Sciatic nerve (tissue), 2 donors: ENCODE results near the gene RRAS. TPM values are rescaled to one million over a fixed set of nuclear protein-coding genes. Genes with fewer than 3 reads are reported as not detected.

Experiments
- ATAC-seq: fragments of 200-7000 bp; cut with Tn5 transposase; one replicate; pipeline ENCODE4 v1.9.1; 2020; ENCODE audit warnings: mild to moderate bottlenecking, moderate library complexity
- DNase-seq: peaks from one replicate; pipeline ENCODE4 v3.0.0-alpha.2; 2020; ENCODE audit warnings: low spot score
- intact Hi-C: fragments of 100-400 bp; cut with DNase I; formaldehyde crosslinking; loops from one replicate; pipeline ENCODE4 v1.14.2; 2022
- microRNA-seq: library from miRNA; unstranded; fragments of <30 nt; microRNA quantifications from one replicate; pipeline ENCODE4 v1.2.0, GENCODE V29; 2020
- total RNA-seq: library from RNA; stranded (reverse); fragmentation: NEBNext Ultra II Directional; extraction: Animal tissue kit (Norgen Biotek cat#: 25700); gene quantifications from one replicate; pipeline ENCODE4 v1.2.1, GENCODE V29; 2021
- donor health status: DM: no; HTN: no; CAD: no.
- donor health status: DM: no; HTN: no; CAD: no.

Gene RRAS
- total RNA-seq, 1 donor from 2014 or later = 135 TPM

- ATAC-seq (peak; percentile 86), DNase-seq (peak; percentile 94)
- intact Hi-C loops = no loop called here
Measured at GRCh38 chr19:49590071-49590970, 49.6 kb downstream of the RRAS start.

DNA sequence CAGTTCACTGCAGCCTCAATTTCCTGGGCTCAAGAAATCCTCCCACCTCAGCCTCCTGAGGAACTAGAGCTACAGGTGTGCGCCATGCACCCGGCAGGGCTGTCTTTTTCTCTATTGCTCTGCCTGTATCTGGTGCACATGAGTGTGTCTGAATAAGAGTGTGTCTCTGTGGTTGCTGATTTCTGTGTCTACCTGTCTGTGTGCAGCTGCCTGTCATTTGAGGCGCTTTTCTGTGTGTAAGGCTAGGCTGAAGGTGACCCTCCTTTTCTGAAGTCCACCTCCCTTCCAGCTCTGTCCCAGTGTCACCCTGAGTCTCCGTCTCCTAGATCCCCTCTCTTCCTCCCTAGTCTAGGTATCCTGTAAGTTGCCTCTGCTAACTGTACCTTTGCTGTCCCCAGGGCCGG lies 50.4 kb downstream of the RRAS start:
- intact Hi-C loops = loop anchor here (10.0 kb wide), 1 partner anchor 85 kb away; the partner anchor contains the start of gene PRMT1
- no peak for ATAC-seq
- DNase-seq = no peak

DNA sequence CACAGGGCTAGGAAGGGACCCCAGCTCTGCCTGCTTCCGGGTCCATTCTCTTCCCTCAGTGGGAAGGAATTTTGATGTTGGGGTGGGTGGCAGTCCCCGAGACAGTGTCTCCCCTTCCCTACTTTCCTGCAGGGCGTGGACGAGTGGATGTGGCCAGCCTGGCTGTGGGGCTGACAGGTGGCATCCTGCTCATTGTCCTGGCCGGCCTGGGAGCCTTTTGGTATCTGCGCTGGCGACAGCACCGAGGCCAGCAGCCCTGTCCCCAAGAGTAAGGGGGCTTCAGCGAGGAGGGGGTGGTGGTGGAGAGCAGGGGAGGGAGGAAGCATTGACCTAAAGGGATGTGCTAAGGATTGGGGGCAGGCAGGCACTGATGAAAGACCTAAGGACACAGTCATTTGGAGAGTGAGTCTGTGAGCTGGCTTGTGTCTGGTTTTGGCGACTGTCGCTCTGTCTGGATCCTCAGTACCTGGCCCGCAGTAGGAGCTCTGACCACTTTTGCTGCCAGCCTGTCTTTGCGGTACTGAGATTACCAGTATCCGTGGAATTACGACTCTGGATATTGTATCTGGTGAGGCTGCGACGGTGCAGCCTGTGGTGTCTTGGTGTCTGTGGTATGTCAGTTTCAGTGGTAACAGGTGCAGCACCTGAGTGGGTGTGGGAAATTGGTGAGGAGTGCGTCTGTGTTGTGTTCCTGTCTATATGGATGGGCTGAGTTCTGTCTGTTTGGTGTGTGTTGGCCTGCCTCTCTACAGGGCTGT lies 51.4 kb downstream of the RRAS start:
- no peak for DNase-seq
- intact Hi-C loops = loop anchor here (10.0 kb wide), 1 partner anchor 86 kb away; the partner anchor contains the start of gene PRMT1
- no peak for ATAC-seq

GRCh38 chr19:49587227-49587626 lies 52.7 kb downstream of the RRAS start:
- intact Hi-C loops = loop anchor here (10.0 kb wide), 1 partner anchor 88 kb away; the partner anchor contains the start of gene PRMT1
- ATAC-seq (no peak), DNase-seq (no peak)

Small RNA genes within 50 kb of the gene (microRNA-seq; reads per million reads assigned to microRNA genes)
- gene MIR5088 = not detected

Other genes with a start within 250 kb of the RRAS start
- not detected for gene PTH2, start 216.7 kb downstream of the RRAS start, total RNA-seq
- gene GFY, start 214.8 kb downstream of the RRAS start, total RNA-seq = not detected
- gene SLC17A7, start 198.6 kb downstream of the RRAS start, total RNA-seq = 3.8 TPM
- 73.2 TPM for gene PIH1D1, start 188.3 kb downstream of the RRAS start, total RNA-seq
- 23.0 TPM for gene ALDH16A1, start 186.9 kb downstream of the RRAS start, total RNA-seq
- gene FLT3LG, start 165.9 kb downstream of the RRAS start, total RNA-seq = 19.6 TPM
- 1,735 TPM for gene RPL13A, start 152.5 kb downstream of the RRAS start, total RNA-seq
- gene RPS11, start 143.7 kb downstream of the RRAS start, total RNA-seq = 1,507 TPM
- 263 TPM for gene FCGRT, start 127.5 kb downstream of the RRAS start, total RNA-seq
- gene RCN3, start 112.1 kb downstream of the RRAS start, total RNA-seq = 48.5 TPM
- gene NOSIP, start 59.6 kb downstream of the RRAS start, total RNA-seq = 41.7 TPM
- 1.7 TPM for gene PRRG2, start 58.8 kb downstream of the RRAS start, total RNA-seq
- 37.0 TPM for gene PRR12, start 49.0 kb downstream of the RRAS start, total RNA-seq
- gene SCAF1, start 2.1 kb upstream of the RRAS start, total RNA-seq = 65.5 TPM
- 76.7 TPM for gene IRF3, start 25.7 kb upstream of the RRAS start, total RNA-seq
- 11.5 TPM for gene BCL2L12, start 25.8 kb upstream of the RRAS start, total RNA-seq
- 103 TPM for gene PRMT1, start 37.1 kb upstream of the RRAS start, total RNA-seq
- 3.7 TPM for gene ADM5, start 49.5 kb upstream of the RRAS start, total RNA-seq
- 5.9 TPM for gene CPT1C, start 51.0 kb upstream of the RRAS start, total RNA-seq
- gene TSKS, start 123.2 kb upstream of the RRAS start, total RNA-seq = 0.85 TPM
- 74.3 TPM for gene AP2A1, start 126.9 kb upstream of the RRAS start, total RNA-seq
- 26.4 TPM for gene FUZ, start 173.1 kb upstream of the RRAS start, total RNA-seq
- 39.7 TPM for gene MED25, start 178.1 kb upstream of the RRAS start, total RNA-seq
- 143 TPM for gene PTOV1, start 211.0 kb upstream of the RRAS start, total RNA-seq
- 66.6 TPM for gene PNKP, start 227.4 kb upstream of the RRAS start, total RNA-seq
- gene AKT1S1, start 237.2 kb upstream of the RRAS start, total RNA-seq = 36.6 TPM
- 64.8 TPM for gene TBC1D17, start 237.6 kb upstream of the RRAS start, total RNA-seq